GM18508 (cell line): ENCODE data around the gene GHR.
A peak's percentile ranks its signal among the peaks of the same experiment; 100 is the strongest.

Source experiments
- ATAC-seq: cut with Tn5 transposase; IDR thresholded peaks from one replicate; pipeline ENCODE4 v1.9.1; 2021; ENCODE audit warnings: moderate number of reproducible peaks; ENCODE audit not compliant: insufficient read depth, unreplicated experiment

GHR gene

DNA sequence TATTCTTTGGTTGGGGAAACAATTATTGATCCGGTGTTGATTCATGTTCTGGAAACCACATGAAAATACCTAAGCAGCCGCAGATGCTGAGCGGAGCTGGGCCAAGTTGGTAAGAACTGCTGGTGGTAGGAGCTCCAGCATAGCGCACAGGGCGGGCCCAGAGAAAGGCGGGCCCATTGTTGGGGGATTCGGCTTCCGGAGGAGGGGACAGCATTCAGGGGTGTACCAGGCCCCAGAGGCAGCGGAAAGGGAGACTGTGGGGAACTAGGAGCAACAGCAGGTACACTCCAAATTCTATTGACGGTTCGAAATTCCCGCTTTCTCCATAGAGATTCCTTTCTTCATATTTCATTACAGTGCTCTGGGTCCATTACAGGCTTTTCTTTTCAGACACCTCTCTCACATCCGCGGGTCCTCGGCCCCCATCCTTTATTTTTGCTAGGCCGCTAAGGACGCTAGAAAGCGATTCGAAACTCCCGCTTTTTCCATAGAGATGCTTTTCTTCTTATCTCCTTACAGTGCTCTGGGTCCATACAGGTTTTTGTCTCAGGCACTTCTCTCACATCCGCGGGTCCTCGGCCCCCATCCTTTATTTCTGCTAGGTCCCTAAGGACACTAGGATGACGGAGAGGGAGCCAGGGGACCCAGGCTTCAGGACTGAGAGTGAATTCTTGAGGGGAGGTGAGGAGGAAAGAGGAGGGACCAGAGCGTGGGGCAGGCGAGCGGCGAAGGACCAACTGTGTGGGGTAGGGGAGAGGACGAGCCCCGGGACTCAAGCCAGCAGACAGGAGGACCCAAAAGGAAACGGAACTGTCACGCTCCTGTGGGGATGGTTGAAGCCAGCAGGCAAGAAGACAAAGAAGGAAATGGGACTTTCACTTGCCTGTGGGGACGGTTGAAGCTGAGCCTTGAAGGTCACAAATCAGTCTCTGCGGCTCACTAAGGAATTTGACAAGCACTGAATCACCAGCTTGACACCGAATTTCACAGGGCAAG, 333.7 kb downstream of the GHR start, which contains the start of gene CCDC152:
Gene CCDC152, plus strand, starts transcription at position 213 of the 996 bp plus-strand sequence. CDS start 2,304 bp downstream, outside the sequence.
- ATAC-seq, result peak; percentile 78

GRCh38 chr5:42759456-42759855, 336.2 kb downstream of the GHR start:
- no peak for ATAC-seq

- ATAC-seq, result no peak
Measured at GRCh38 chr5:42760426-42760825, 337.2 kb downstream of the GHR start.

- ATAC-seq, result no peak
Measured at GRCh38 chr5:42761791-42762190, 338.6 kb downstream of the GHR start.

GRCh38 chr5:42767491-42768105, 344.4 kb downstream of the GHR start:
- no peak for ATAC-seq

DNA sequence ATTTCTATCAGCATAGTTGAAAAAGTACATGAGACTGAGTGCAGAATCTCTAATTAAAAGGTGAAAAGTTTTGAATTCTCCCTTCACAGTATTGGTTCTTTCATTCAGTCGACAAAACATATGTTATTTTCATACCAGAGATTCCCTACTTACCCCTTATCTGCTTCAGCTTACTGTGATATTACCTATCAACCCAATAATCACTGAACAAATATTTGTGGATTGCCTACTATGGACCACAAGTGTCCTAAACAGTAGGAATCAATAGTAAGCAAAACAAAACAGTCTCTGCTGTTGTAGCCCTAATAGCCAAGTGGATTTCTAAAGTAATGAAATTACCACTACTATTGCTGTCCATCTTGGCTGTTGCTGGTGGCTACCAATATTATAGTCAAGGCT, 344.9 kb downstream of the GHR start:
- no peak for ATAC-seq

DNA sequence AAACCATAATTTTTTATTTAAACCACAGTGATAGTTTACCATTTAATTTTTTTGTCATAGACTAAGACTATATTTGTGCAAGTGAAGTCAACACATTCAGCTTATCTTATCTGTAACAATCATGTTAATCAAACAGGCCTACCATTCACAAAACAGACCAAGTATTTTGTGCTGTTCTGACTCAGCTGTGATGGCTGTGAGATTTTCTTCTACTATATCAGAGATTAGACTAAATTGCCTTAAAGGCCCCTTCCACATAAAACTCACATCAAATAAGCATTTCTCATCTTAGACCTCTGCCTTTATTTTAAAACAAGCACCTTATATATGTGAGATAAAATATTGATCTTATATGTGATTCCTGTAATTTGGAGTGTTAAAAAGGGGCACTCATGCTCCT, 346.8 kb downstream of the GHR start:
- no peak for ATAC-seq
